CD4-positive, CD25-positive, alpha-beta regulatory T cell (primary cell): ENCODE results near the gene GABARAP. TPM values are rescaled to one million over a fixed set of nuclear protein-coding genes. Genes with fewer than 3 reads are reported as not detected.

Source experiments
- ATAC-seq, 2 donors: fragments of 150-1000 bp; cut with Tn5 transposase; one replicate each; pipeline ENCODE4 v1.10.0; 2021; ENCODE audit warnings: low read depth in 2 of 2, moderate number of reproducible peaks in 2 of 2, moderate library complexity in 1 of 2
- DNase-seq, 3 donors: peaks; one replicate each; pipeline versions ENCODE4 v3.0.0 to v3.0.0-alpha.2; 2012 to 2022; ENCODE audit warnings: mixed read lengths in 1 of 3
- H3K27ac ChIP-seq: one replicate; pipeline ENCODE4 v1.7.0; 2013; ENCODE audit warnings: mild to moderate bottlenecking, low read length; ENCODE audit not compliant: insufficient read depth, poor library complexity, severe bottlenecking
- H3K27me3 ChIP-seq: one replicate; pipeline ENCODE4 v1.7.0; 2013; ENCODE audit warnings: low read length; ENCODE audit not compliant: control insufficient read depth, insufficient read depth
- H3K36me3 ChIP-seq: one replicate; pipeline ENCODE4 v1.7.0; 2013; ENCODE audit warnings: mild to moderate bottlenecking, low read length, moderate library complexity; ENCODE audit not compliant: control insufficient read depth, insufficient read depth
- H3K4me1 ChIP-seq: 2 replicates; pipeline ENCODE4 v1.7.0; 2013; ENCODE audit warnings: mild to moderate bottlenecking, low read length; ENCODE audit not compliant: insufficient read depth, control insufficient read depth, poor library complexity, severe bottlenecking
- H3K4me3 ChIP-seq: one replicate; pipeline ENCODE4 v1.7.0; 2013; ENCODE audit warnings: low read depth, mild to moderate bottlenecking, low read length, moderate library complexity
- H3K9me3 ChIP-seq, 2 experiments: 1 replicate in 1 of 2; 2 replicates in 1 of 2; pipeline ENCODE4 v1.7.0; 2013; ENCODE audit warnings: low read length in 2 of 2, mild to moderate bottlenecking in 1 of 2, moderate library complexity in 1 of 2; ENCODE audit not compliant: control insufficient read depth in 2 of 2
- H3K27ac Mint-ChIP-seq, 3 donors: one replicate each; pipeline ENCODE4 v1.8.0; 2020 to 2022; ENCODE audit warnings: mild to moderate bottlenecking in 3 of 3, mixed read lengths in 3 of 3, moderate library complexity in 2 of 3
- H3K27me3 Mint-ChIP-seq: one replicate; pipeline ENCODE4 v1.8.0; 2022; ENCODE audit warnings: mild to moderate bottlenecking, mixed read lengths
- H3K36me3 Mint-ChIP-seq: one replicate; pipeline ENCODE4 v1.8.0; 2020; ENCODE audit warnings: mixed read lengths
- H3K4me1 Mint-ChIP-seq, 4 donors: one replicate each; pipeline ENCODE4 v1.8.0; 2020 to 2022; ENCODE audit warnings: mixed read lengths in 4 of 4, mild to moderate bottlenecking in 1 of 4
- H3K4me3 Mint-ChIP-seq, 4 donors: one replicate each; pipeline ENCODE4 v1.8.0; 2020 to 2022; ENCODE audit warnings: mild to moderate bottlenecking in 4 of 4, mixed read lengths in 4 of 4, moderate library complexity in 3 of 4
- H3K9me3 Mint-ChIP-seq, 7 donors: one replicate each; pipeline ENCODE4 v1.8.0; 2020 to 2022; ENCODE audit warnings: mixed read lengths in 7 of 7, mild to moderate bottlenecking in 3 of 7, moderate library complexity in 2 of 7
- polyA plus RNA-seq, 4 donors: library from polyadenylated mRNA; unstranded; fragments of 300-500 nt; fragmentation: Illumina TruSeq; gene quantifications; one replicate each; pipeline ENCODE4 v1.2.3, GENCODE V29; 2021
- total RNA-seq: library from RNA; stranded (reverse); gene quantifications from one replicate; pipeline ENCODE4 v1.2.3, GENCODE V29; 2022

The GABARAP gene
- total and polyA plus RNA-seq, 5 donors from 2014 or later = 227 to 1,205 (median 943) TPM

DNA sequence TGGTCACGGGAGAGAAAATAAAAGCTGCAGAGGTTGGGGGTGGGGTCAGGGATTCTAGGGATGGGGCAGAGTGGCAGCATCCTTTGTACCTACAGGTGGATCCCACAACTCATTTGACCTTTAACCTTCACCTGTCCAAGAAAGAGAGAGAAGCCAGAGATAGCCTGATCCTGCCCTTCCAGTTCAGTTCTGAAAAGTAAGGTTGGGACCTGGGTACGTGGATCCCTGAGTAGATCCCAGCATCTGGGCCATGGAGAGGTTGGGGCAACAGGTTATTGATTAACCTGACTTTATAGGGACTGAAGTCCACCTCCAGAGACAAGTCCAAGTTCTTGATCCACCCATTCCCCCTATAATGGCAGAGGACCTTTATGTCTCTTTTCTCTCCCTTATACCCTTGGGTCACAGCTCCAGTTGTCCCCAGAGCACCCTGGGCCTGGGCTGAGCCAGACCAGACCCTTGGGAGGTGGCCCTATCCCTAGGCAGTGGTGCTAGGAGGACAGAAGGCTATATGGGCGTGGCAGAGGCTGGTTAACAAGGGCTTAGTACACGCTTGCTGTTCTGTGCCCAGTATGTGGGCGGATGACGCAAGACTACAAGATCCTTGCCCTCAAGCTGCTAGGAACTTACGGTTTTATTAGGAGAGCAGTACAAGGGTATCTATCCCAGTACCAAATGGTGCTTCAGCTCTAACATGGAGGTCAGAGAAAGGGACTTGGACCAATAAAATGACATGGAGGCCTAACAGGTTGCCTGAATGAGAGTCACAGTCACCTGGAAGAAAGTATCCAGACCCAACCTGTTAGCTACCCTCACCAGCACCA is 16.7 kb upstream of the GABARAP start:
- no peak for ATAC-seq
- Histone ChIP-seq H3K36me3 (peaks cover 19% of the 10 kb centered on the region), H3K27me3 (peaks cover 5% of the 10 kb centered on the region), H3K9me3 (no peaks in the 10 kb centered on the region), H3K4me3 (no peak overlapping the region), H3K4me1 (peaks cover 34% of the 10 kb centered on the region), H3K27ac (no peak overlapping the region)
- no peak overlapping the region for H3K27ac Mint-ChIP-seq
- no peaks in the 10 kb centered on the region for H3K9me3 Mint-ChIP-seq
- DNase-seq = no peak
- peak overlapping the region in 2 of 4 donors; percentile 38 to 64 for H3K4me3 Mint-ChIP-seq
- H3K27me3 Mint-ChIP-seq = peaks cover 20% of the 10 kb centered on the region
- peaks cover 7% of the 10 kb centered on the region for H3K36me3 Mint-ChIP-seq
- peaks cover 5 to 28% (median 14%) of the 10 kb centered on the region in 4 donors for H3K4me1 Mint-ChIP-seq

DNA sequence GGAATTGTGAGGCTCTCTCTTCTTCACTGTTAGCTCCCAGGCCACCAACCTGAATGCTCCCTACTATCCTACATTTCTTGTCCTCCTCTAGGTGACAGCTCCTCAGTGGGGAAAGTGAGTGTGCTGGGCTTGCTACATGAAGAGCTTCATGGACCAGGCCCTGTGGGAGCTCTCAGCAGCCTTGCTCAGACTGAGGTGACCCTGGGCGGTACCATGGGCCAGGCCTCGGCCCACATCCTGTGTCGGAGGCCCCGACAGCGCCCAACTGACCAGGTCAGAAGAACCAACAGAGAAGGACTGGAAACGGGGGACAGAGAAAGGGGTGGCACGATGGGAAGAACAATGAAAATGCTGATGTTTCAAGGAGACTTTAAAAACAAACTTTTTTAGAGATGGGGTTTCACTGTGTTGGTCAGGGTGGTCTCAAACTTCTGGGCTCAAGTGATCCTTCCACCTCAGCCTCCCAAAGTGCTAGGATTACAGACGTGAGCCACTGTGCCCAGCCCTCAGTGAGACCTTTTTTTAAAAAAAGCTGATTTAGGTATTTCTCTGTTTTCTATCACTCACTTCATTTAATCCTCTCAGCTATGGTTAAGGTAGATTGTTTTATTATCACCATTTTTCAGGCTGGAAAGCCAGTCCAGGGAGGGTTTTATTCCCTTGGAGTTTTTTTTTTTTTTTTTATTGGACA is 14.7 kb upstream of the GABARAP start:
- H3K9me3 Mint-ChIP-seq = no peaks in the 10 kb centered on the region
- ATAC-seq = no peak
- no peaks in the 10 kb centered on the region for H3K27me3 ChIP-seq
- H3K27ac Mint-ChIP-seq = peak overlapping the region in 1 of 3 donors; percentile 93
- no peak overlapping the region for H3K4me3 ChIP-seq
- peaks cover 11 to 25% (median 13%) of the 10 kb centered on the region in 4 donors for H3K4me1 Mint-ChIP-seq
- H3K27ac ChIP-seq = no peak overlapping the region
- H3K4me1 ChIP-seq = peaks cover 29% of the 10 kb centered on the region
- peaks cover 11% of the 10 kb centered on the region for H3K36me3 Mint-ChIP-seq
- H3K9me3 ChIP-seq = no peaks in the 10 kb centered on the region
- peaks cover 19% of the 10 kb centered on the region for H3K36me3 ChIP-seq
- DNase-seq = no peak
- peaks cover 3% of the 10 kb centered on the region for H3K27me3 Mint-ChIP-seq
- peak overlapping the region in 1 of 4 donors; percentile 69 for H3K4me3 Mint-ChIP-seq

DNA sequence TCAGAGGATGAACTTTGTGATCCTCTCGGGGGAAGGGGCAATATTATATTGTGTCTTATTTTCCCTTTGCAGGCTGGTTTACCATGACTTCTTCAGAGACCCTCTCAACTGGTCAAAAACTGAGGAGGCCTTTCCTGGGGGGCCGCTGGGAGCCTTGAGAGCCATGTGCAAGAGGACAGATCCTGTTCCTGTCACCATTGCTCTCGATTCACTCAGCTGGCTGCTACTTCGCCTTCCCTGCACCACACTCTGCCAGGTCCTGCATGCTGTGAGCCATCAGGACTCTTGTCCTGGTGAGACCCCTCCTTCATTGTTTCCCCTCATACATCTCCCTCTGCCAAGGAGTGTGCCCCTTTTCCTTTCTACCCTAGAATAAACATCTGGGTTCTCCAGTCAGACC is 12.3 kb upstream of the GABARAP start:
- no peak for ATAC-seq
- Histone ChIP-seq H3K4me1 (peaks cover 30% of the 10 kb centered on the region), H3K36me3 (peaks cover 19% of the 10 kb centered on the region), H3K9me3 (no peaks in the 10 kb centered on the region), H3K27ac (no peak overlapping the region), H3K4me3 (no peak overlapping the region), H3K27me3 (no peaks in the 10 kb centered on the region)
- Mint-ChIP-seq H3K27ac (peak overlapping the region in 1 of 3 donors; percentile 74), H3K4me1 (peaks cover 11 to 33% (median 23%) of the 10 kb centered on the region in 4 donors), H3K27me3 (no peaks in the 10 kb centered on the region), H3K4me3 (peak overlapping the region in 2 of 4 donors; percentile 74 to 83), H3K9me3 (no peaks in the 10 kb centered on the region), H3K36me3 (peaks cover 11% of the 10 kb centered on the region)
- DNase-seq = no peak

DNA sequence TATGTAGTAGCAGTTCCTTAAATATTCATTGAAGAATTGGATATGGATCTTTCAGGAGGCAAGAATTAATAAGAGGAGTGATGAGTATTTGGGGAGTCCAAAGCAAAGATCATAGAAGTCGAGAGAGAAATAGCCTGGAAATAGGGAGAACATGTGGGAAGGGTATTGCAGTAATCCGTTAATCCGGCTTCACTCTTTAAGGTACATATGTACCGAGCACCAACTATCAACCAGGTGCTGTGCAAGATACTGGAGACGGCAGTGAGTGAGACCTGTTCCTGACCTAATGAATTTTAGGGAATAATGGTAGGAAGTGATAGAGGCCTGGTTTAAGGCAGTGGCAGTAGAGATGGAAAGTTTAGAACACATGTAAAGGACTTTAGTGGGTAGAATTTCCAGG is 10.8 kb upstream of the GABARAP start:
- H3K27ac Mint-ChIP-seq = peak overlapping the region; percentile 99 to 100 (median 99)
- peak overlapping the region; percentile 77 for H3K4me3 ChIP-seq
- ATAC-seq = no peak

DNA sequence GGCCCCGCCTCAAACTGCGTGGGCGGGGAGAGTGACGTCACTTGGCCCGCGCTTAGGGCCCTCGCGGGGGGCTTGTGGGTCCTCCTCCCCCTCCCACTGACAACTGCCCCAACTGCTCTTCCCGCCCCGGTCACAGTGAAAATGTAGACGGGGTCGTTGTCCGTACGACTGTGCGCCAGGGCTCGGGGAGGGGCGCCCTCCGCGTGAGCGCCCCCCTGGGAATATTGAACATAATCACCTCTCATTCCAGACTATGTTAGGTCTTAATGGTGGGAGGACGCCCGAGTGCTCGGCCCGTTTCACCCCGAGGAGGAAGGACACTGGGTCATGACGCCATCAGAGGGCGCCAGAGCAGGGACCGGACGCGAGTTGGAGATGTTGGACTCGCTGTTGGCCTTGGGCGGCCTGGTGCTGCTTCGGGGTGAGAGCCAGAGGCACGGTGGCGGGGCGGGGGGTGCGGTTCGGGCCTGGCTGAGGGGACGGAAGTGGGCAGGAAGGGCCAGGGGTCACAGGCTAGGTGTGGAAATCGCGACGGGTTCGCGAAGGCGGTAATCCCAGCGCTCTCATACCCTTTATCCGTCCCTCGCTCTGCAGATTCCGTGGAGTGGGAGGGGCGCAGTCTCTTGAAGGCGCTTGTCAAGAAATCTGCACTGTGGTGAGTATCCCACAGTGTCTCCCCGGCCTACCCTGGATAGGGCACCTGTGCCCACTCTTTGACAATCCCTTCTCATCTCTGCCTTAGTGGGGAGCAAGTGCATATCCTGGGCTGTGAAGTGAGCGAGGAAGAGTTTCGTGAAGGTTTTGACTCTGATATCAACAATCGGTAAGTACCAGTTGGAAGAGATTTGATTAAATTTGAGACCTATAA is 10.2 kb upstream of the GABARAP start, which contains the start of gene ELP5:
Gene ELP5, plus strand, starts transcription at position 40 of the 868 bp plus-strand sequence. Its CDS starts 336 bp downstream, at position 376.
- DNase-seq (peak; percentile 82 to 92 (median 86)), ATAC-seq (peak; percentile 33 to 48)
- Histone ChIP-seq H3K36me3 (peaks cover 12% of the 10 kb centered on the region), H3K27ac (peak within 1 kb of the TSS; percentile 100), H3K27me3 (no peaks in the 10 kb centered on the region), H3K4me3 (peak within 1 kb of the TSS; percentile 77), H3K9me3 (no peaks in the 10 kb centered on the region), H3K4me1 (peaks cover 41% of the 10 kb centered on the region)
- H3K4me3 Mint-ChIP-seq = peak within 1 kb of the TSS; percentile 95 to 97 (median 96)
- H3K4me1 Mint-ChIP-seq = peaks cover 11 to 45% (median 31%) of the 10 kb centered on the region in 4 donors
- H3K27ac Mint-ChIP-seq = peak within 1 kb of the TSS; percentile 99 to 100 (median 99)
- H3K36me3 Mint-ChIP-seq = peaks cover 11% of the 10 kb centered on the region
- no peaks in the 10 kb centered on the region for H3K27me3 Mint-ChIP-seq
- no peaks in the 10 kb centered on the region for H3K9me3 Mint-ChIP-seq

More for the DNA sequence above, 10.8 kb upstream of the GABARAP start:
- peaks cover 13% of the 10 kb centered on the region for H3K36me3 ChIP-seq
- no peaks in the 10 kb centered on the region for H3K9me3 ChIP-seq
- peak overlapping the region; percentile 100 for H3K27ac ChIP-seq
- Mint-ChIP-seq H3K4me3 (peak overlapping the region; percentile 95 to 96 (median 96)), H3K36me3 (peaks cover 11% of the 10 kb centered on the region), H3K27me3 (no peaks in the 10 kb centered on the region), H3K4me1 (peaks cover 11 to 45% (median 31%) of the 10 kb centered on the region in 4 donors), H3K9me3 (no peaks in the 10 kb centered on the region)
- H3K4me1 ChIP-seq = peaks cover 41% of the 10 kb centered on the region
- no peaks in the 10 kb centered on the region for H3K27me3 ChIP-seq
- DNase-seq = no peak

DNA sequence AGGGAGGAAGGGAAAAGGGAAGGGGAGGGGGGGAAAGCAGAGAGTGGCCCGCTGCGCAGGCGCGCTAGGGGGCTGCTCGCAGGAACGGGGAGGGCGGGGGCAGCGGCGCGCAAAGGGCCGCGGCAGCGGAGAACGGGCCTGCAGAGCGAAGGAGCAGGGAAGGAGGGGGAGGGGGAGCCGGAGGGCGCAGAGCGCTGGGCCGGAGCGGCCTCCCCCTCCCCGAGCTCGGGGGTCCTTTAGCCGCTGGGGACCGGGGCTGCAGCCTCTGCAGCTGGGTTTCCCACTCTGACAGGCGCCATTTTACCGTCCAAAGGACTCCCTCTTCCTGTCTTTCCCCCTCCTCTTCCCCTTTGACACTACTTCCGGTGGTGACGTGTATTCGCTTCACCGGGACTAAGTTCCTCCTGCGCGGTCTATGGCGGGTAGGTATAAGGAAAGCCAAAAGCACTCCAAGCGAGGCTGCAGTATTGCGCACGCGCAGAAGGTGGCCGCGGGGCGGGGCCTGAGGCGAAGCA is 9.5 kb upstream of the GABARAP start, which contains the start of gene CTDNEP1:
Gene CTDNEP1, minus strand, starts transcription at position 74 of the 515 bp plus-strand sequence. CDS start 438 bp downstream, outside the sequence.
- H3K9me3 ChIP-seq = no peaks in the 10 kb centered on the region
- Mint-ChIP-seq H3K4me1 (peaks cover 11 to 50% (median 34%) of the 10 kb centered on the region in 4 donors), H3K4me3 (peak within 1 kb of the TSS; percentile 95 to 97 (median 96)), H3K36me3 (peaks cover 9% of the 10 kb centered on the region), H3K27me3 (no peaks in the 10 kb centered on the region), H3K27ac (peak within 1 kb of the TSS; percentile 99 to 100 (median 99)), H3K9me3 (no peaks in the 10 kb centered on the region)
- H3K4me3 ChIP-seq = peak within 1 kb of the TSS; percentile 77
- H3K4me1 ChIP-seq = peaks cover 41% of the 10 kb centered on the region
- peak within 1 kb of the TSS; percentile 100 for H3K27ac ChIP-seq
- no peaks in the 10 kb centered on the region for H3K27me3 ChIP-seq
- DNase-seq = peak; percentile 98 to 99 (median 99)
- ATAC-seq = peak; percentile 92 to 94
- H3K36me3 ChIP-seq = peaks cover 13% of the 10 kb centered on the region
